Measurements from ENCODE around the gene CTTNBP2. TPM values are rescaled to one million over a fixed set of nuclear protein-coding genes. Genes with fewer than 3 reads are reported as not detected.

The CTTNBP2 gene
- total and polyA plus RNA-seq, 10 of the 15 experiments (the other 5 are each of a cell fraction or from before 2014, with no cell fraction given) = 0.04 to 0.43 TPM; not detected in 8

- TF ChIP-seq ZNF687 (IDR thresholded peaks at IDR 0.05) (no peak), KDM1A (IDR thresholded peaks at IDR 0.05; ENCODE audit: borderline replicate concordance) (no peak), SUZ12 (IDR thresholded peaks at IDR 0.05; ENCODE audit: unreplicated experiment) (no peak), TCF3 (IDR thresholded peaks at IDR 0.05; ENCODE audit: borderline replicate concordance, insufficient read depth, low read depth, low read length) (no peak), ZBTB11 (CRISPR knock-in tag; IDR thresholded peaks at IDR 0.05) (no peak), ZBTB4 (CRISPR knock-in tag; IDR thresholded peaks at IDR 0.05) (no peak), CEBPZ (IDR thresholded peaks at IDR 0.05; ENCODE audit: low read depth, low read length) (no peak), BCL3 (IDR thresholded peaks at IDR 0.05; ENCODE audit: borderline replicate concordance, insufficient read depth, low read depth, low read length, poor library complexity, severe bottlenecking) (no peak), HDAC6 (IDR thresholded peaks at IDR 0.05; ENCODE audit: unreplicated experiment) (no peak), BHLHE40 (IDR thresholded peaks at IDR 0.05; ENCODE audit: borderline replicate concordance in 1 of 2, low read depth in 2 of 2, low read length in 1 of 2) (peak in 1 of 2 experiments; percentile 6; a peak in 1 of 4 replicates)
These were observed 81.1 kb downstream of the CTTNBP2 start (continued) for GRCh38 chr7:117791877-117792780.
